ENCODE measurements around the gene OLIG3. TPM values are rescaled to one million over a fixed set of nuclear protein-coding genes. Genes with fewer than 3 reads are reported as not detected.

The OLIG3 gene
- total RNA-seq, 4 donors from 2014 or later, result 0.29 TPM; not detected in 3

DNA sequence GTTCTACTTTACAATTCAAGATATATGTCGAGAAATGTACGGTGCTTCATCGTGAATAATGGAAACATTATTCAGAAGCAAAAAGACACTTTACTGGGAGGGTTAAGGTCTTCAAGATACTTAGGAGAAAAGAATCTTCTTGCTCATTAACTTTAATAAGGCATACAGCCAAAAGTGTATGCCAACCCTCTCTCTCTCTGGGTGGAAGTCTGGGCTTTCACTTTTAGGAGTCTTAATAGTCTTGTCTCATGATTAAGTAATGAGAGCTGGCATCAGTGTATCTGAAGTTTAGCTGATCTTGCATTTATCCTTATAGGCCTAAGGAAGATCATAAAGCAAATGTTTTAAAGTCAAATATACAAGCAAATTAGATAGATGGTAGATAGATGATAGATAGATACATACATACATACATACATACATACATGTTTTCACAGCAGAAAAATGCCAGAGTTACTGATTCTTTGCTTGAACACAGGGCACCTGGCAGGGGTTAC, 21.5 kb downstream of the OLIG3 start:
- Histone ChIP-seq H3K4me3 (no peak overlapping the region), H3K9me3 (no peaks in the 10 kb centered on the region), H3K27ac (no peak overlapping the region), H3K4me1 (no peaks in the 10 kb centered on the region), H3K36me3 (no peaks in the 10 kb centered on the region), H3K27me3 (peaks cover 11% of the 10 kb centered on the region)
- TF ChIP-seq POLR2A (IDR thresholded peaks at IDR 0.05) (no peak), POLR2AphosphoS5 (IDR thresholded peaks at IDR 0.05) (no peak), EP300 (IDR thresholded peaks at IDR 0.05) (no peak)
- TF ChIP-seq, protein P1, sequence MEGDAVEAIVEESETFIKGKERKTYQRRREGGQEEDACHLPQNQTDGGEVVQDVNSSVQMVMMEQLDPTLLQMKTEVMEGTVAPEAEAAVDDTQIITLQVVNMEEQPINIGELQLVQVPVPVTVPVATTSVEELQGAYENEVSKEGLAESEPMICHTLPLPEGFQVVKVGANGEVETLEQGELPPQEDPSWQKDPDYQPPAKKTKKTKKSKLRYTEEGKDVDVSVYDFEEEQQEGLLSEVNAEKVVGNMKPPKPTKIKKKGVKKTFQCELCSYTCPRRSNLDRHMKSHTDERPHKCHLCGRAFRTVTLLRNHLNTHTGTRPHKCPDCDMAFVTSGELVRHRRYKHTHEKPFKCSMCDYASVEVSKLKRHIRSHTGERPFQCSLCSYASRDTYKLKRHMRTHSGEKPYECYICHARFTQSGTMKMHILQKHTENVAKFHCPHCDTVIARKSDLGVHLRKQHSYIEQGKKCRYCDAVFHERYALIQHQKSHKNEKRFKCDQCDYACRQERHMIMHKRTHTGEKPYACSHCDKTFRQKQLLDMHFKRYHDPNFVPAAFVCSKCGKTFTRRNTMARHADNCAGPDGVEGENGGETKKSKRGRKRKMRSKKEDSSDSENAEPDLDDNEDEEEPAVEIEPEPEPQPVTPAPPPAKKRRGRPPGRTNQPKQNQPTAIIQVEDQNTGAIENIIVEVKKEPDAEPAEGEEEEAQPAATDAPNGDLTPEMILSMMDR (IDR thresholded peaks at IDR 0.05), result no peak
- no peak for DNase-seq (ENCODE audit: low spot score in 2 of 2)
- WGBS, result 89% methylated on average over 3 of the region's 3 CpGs

DNA sequence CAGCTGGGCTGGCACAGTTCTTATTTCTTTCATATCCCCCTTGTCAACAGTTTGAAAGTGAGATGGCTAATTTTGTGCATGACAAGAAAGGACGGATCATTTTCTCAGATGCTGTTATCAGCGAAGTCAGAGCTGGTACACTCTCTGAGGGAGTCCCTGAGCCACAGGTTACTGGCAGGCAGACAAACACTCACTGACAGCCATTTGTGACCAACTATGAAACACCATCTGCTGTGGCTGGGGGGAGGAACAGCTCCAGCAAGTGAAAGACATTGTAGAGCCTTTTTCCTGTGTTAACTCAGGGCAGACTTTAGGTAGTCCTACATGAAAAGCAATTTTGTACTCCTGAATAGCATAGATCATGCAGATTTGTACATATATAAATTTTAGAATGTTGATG, 22.2 kb downstream of the OLIG3 start:
- Histone ChIP-seq H3K9me3 (no peaks in the 10 kb centered on the region), H3K4me3 (no peak overlapping the region), H3K27ac (no peak overlapping the region), H3K36me3 (no peaks in the 10 kb centered on the region), H3K4me1 (no peaks in the 10 kb centered on the region), H3K27me3 (peaks cover 7% of the 10 kb centered on the region)
- DNase-seq (ENCODE audit: low spot score in 2 of 2), result no peak
- WGBS, result 100% methylated on average over 2 of the region's 2 CpGs
- TF ChIP-seq POLR2A (IDR thresholded peaks at IDR 0.05) (no peak), POLR2AphosphoS5 (IDR thresholded peaks at IDR 0.05) (no peak), EP300 (IDR thresholded peaks at IDR 0.05) (no peak)
- TF ChIP-seq, protein P1 (IDR thresholded peaks at IDR 0.05), result no peak

DNA sequence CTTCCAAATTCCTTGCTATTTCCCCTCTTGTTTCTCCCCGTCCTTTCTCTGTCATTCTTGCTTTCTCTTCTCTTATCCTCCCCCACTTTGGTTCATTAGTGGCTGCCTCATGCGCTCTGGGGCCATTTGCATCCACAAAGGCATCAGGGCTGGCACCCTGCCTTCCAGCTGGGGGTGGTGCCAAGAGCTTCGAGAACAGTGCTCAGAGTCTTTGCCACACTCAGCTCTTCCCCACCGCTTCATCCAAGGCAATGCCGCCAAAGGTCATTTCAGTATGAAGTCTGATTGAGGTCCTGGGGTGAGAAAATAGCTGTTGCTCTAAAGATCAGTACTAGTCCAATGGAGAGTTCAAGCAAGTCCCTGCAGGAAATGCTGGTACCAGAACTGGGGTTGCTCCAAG, 22.7 kb downstream of the OLIG3 start:
- H3K27me3 ChIP-seq, result peaks cover 7% of the 10 kb centered on the region
- no peak for DNase-seq (ENCODE audit: low spot score in 2 of 2)
- no peak for TF ChIP-seq POLR2AphosphoS5 (IDR thresholded peaks at IDR 0.05)
- TF ChIP-seq, protein P1 (IDR thresholded peaks at IDR 0.05), result no peak
- no peak for TF ChIP-seq POLR2A (IDR thresholded peaks at IDR 0.05)
- no peak for TF ChIP-seq EP300 (IDR thresholded peaks at IDR 0.05)
- no peak overlapping the region for H3K4me3 ChIP-seq
- H3K9me3 ChIP-seq, result no peaks in the 10 kb centered on the region
- H3K36me3 ChIP-seq, result no peaks in the 10 kb centered on the region
- 73% methylated on average over 5 of the region's 5 CpGs for WGBS
- H3K4me1 ChIP-seq, result no peaks in the 10 kb centered on the region
- H3K27ac ChIP-seq, result no peak overlapping the region

DNA sequence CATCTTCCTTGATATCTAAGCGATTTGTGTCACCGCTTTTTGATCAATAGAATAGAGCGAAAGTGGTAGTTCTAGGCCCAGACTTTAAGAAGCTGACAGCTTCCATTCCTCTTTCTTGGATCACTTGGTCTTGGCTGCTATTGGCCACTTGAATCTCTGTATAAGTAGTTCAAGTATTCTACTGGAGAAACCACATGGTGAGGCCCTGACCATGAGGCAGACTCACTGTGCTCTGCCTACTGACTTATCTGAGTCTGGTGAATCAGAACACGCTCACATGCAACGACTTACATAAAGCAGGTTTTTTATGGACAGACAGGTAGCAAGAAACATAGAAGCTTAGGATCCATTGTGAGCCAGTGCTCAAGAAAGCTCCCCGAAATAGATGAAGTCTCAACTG, 27.0 kb downstream of the OLIG3 start:
- no peak for DNase-seq (ENCODE audit: low spot score in 2 of 2)
- Histone ChIP-seq H3K4me3 (no peak overlapping the region), H3K27me3 (no peaks in the 10 kb centered on the region), H3K36me3 (no peaks in the 10 kb centered on the region), H3K4me1 (no peaks in the 10 kb centered on the region), H3K9me3 (no peaks in the 10 kb centered on the region), H3K27ac (no peak overlapping the region)
- TF ChIP-seq POLR2AphosphoS5 (IDR thresholded peaks at IDR 0.05), result no peak
- no peak for TF ChIP-seq EP300 (IDR thresholded peaks at IDR 0.05)
- no peak for TF ChIP-seq POLR2A (IDR thresholded peaks at IDR 0.05)
- TF ChIP-seq, protein P1 (IDR thresholded peaks at IDR 0.05), result no peak
- WGBS, result 99% methylated on average over 6 of the region's 6 CpGs

DNA sequence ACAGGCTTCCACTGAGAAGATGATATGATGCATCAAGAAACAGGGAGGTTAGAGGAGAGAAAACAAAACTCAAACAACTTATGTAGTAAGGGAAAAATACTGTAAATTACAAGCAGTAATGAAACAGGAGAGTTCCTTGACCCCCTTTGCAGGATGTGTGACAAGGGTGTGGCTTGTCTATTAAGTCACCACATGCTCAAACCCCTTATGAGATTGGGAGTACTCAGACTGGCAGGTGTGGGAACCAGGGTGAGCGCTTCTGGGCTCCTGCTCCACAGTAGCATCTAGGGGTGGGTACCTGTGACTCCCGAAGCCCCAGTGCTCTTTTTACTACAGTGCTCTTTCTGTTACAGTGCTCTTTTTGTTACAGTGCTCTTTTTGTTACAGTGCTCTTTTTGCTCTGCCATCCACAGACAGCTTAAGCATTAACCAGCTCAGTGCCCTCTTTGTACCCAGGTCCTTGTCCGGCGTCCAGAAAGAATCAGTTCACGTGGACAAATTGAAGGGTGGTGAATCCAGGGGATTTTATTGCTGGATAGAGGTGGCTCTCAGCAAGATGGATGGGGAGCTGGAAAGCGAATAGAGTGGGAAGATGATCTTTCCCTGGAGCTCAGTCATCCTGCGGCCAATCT, 28.7 kb downstream of the OLIG3 start:
- no peak overlapping the region for H3K27ac ChIP-seq
- H3K4me1 ChIP-seq, result no peaks in the 10 kb centered on the region
- no peaks in the 10 kb centered on the region for H3K36me3 ChIP-seq
- DNase-seq (ENCODE audit: low spot score in 2 of 2), result no peak
- no peak overlapping the region for H3K4me3 ChIP-seq
- no peaks in the 10 kb centered on the region for H3K27me3 ChIP-seq
- TF ChIP-seq POLR2A (IDR thresholded peaks at IDR 0.05) (no peak), POLR2AphosphoS5 (IDR thresholded peaks at IDR 0.05) (no peak), EP300 (IDR thresholded peaks at IDR 0.05) (no peak)
- TF ChIP-seq, protein P1 (IDR thresholded peaks at IDR 0.05), result no peak
- no peaks in the 10 kb centered on the region for H3K9me3 ChIP-seq
- 89% methylated on average over 7 of the region's 7 CpGs for WGBS
